T-cell (primary cell): ENCODE measurements around the gene NEDD1. TPM values are rescaled to one million over a fixed set of nuclear protein-coding genes. Genes with fewer than 3 reads are reported as not detected.

Experiments used
- ATAC-seq, 4 experiments: fragments of 200-7000 bp in 3 of 4; fragments of 150-1000 bp in 1 of 4; cut with Tn5 transposase; replicated peaks in 1 of 4; 1 replicate in 3 of 4; 2 replicates in 1 of 4; pipeline ENCODE4 v1.10.0; 2021; ENCODE audit warnings: moderate library complexity in 3 of 4, mild to moderate bottlenecking in 2 of 4, moderate number of reproducible peaks in 1 of 4
- CTCF ChIA-PET, 2 donors: fragments of 300-600 bp; sonication (Branson Sonifier 250); formaldehyde crosslinking; loops; one replicate each; lab custom pipeline; 2022; ENCODE audit warnings: antibody characterized with exemption in 2 of 2; lab: Charles Lee
- POLR2A ChIA-PET, 2 donors: fragments of 300-600 bp; sonication (Branson Sonifier 250); formaldehyde crosslinking; loops; one replicate each; lab custom pipeline; 2022; ENCODE audit warnings: antibody characterized with exemption in 2 of 2; lab: Charles Lee
- DNase-seq, 35 experiments: peaks; one replicate each; pipeline versions ENCODE4 v3.0.0 to v3.0.0-alpha.2; 2013 to 2023
- H3K27ac ChIP-seq: one replicate; pipeline ENCODE4 v1.5.1; 2013; ENCODE audit warnings: low read length
- H3K27me3 ChIP-seq, 2 experiments: replicated peaks in 1 of 2; 1 replicate in 1 of 2; 2 replicates in 1 of 2; pipeline versions ENCODE4 v1.6.1 to v1.7.0; 2013; ENCODE audit warnings: low read length in 1 of 2, mixed read lengths in 1 of 2; ENCODE audit not compliant: control insufficient read depth in 2 of 2, insufficient read depth in 2 of 2; ENCODE audit errors: extremely low read depth in 1 of 2
- H3K36me3 ChIP-seq, 2 donors: 1 replicate in 1 of 2; 2 replicates in 1 of 2; pipeline versions ENCODE4 v1.6.1 to v1.7.0; 2013; ENCODE audit warnings: low read length in 1 of 2; ENCODE audit not compliant: control insufficient read depth in 2 of 2, insufficient read depth in 1 of 2; ENCODE audit errors: extremely low read depth in 1 of 2
- H3K4me1 ChIP-seq, 2 experiments: 1 replicate in 1 of 2; 2 replicates in 1 of 2; pipeline versions ENCODE4 v1.6.1 to v1.7.0; 2013; ENCODE audit warnings: low read length in 2 of 2, mixed read lengths in 1 of 2; ENCODE audit not compliant: insufficient read depth in 2 of 2, control insufficient read depth in 1 of 2; ENCODE audit errors: extremely low read depth in 1 of 2
- H3K4me3 ChIP-seq, 2 donors: 1 replicate in 1 of 2; 2 replicates in 1 of 2; pipeline versions ENCODE4 v1.5.1 to v1.7.0; 2013; ENCODE audit warnings: mild to moderate bottlenecking in 2 of 2, low read length in 1 of 2, moderate library complexity in 1 of 2; ENCODE audit not compliant: control insufficient read depth in 1 of 2; ENCODE audit errors: extremely low read depth in 1 of 2
- H3K9me3 ChIP-seq: 2 replicates; pipeline ENCODE4 v1.7.0; 2013
- H3K27ac Mint-ChIP-seq, 2 donors: one replicate each; pipeline ENCODE4 v1.8.0; 2020 to 2021; ENCODE audit warnings: mild to moderate bottlenecking in 2 of 2, mixed read lengths in 2 of 2
- H3K27me3 Mint-ChIP-seq, 2 donors: one replicate each; pipeline ENCODE4 v1.8.0; 2021 to 2022; ENCODE audit warnings: mixed read lengths in 2 of 2
- H3K36me3 Mint-ChIP-seq: one replicate; pipeline ENCODE4 v1.8.0; 2021; ENCODE audit warnings: mixed read lengths
- H3K4me1 Mint-ChIP-seq, 3 donors: one replicate each; pipeline ENCODE4 v1.8.0; 2020 to 2022; ENCODE audit warnings: mixed read lengths in 3 of 3, mild to moderate bottlenecking in 1 of 3
- H3K4me3 Mint-ChIP-seq, 3 donors: one replicate each; pipeline ENCODE4 v1.8.0; 2020 to 2022; ENCODE audit warnings: mild to moderate bottlenecking in 3 of 3, mixed read lengths in 3 of 3, moderate library complexity in 3 of 3
- H3K9me3 Mint-ChIP-seq, 3 donors: one replicate each; pipeline ENCODE4 v1.8.0; 2020 to 2022; ENCODE audit warnings: mixed read lengths in 3 of 3
- WGBS: methylation state at CpG from one replicate; pipeline ENCODE4 v1.1.5; 2013; ENCODE audit warnings: missing lambda C conversion rate; ENCODE audit not compliant: insufficient coverage; 5-methylcytosine and 5-hydroxymethylcytosine counted together
- total RNA-seq, 35 experiments: library from RNA in 6 of 35; stranded (reverse) in 6 of 35; fragments of 120-200 nt in 1 of 35; gene quantifications; one replicate each; pipeline versions ENCODE4 v1.2.1 to v1.2.4 and lab custom pipeline; 2013 to 2026

Gene NEDD1
- total RNA-seq, 5 donors from 2014 or later (not counting 1 experiment from before 2014, with no cell fraction given): 19.2 to 27.7 (median 23.6) TPM

GRCh38 chr12:97003276-97003675 lies 96.2 kb downstream of the NEDD1 start:
- Mint-ChIP-seq H3K4me3 (no peak overlapping the region), H3K27ac (no peak overlapping the region), H3K9me3 (no peaks in the 10 kb centered on the region), H3K36me3 (no peaks in the 10 kb centered on the region), H3K4me1 (no peaks in the 10 kb centered on the region), H3K27me3 (peaks cover 13 to 27% of the 10 kb centered on the region in 2 donors)
- no peaks in the 10 kb centered on the region for H3K9me3 ChIP-seq
- POLR2A ChIA-PET: no interaction called here
- no peaks in the 10 kb centered on the region for H3K36me3 ChIP-seq
- H3K4me1 ChIP-seq: no peaks in the 10 kb centered on the region
- no peak overlapping the region for H3K4me3 ChIP-seq
- WGBS: 92% methylated on average over 4 of the region's 8 CpGs
- no peak for DNase-seq
- no peak overlapping the region for H3K27ac ChIP-seq
- CTCF ChIA-PET: no interaction called here
- ATAC-seq: no peak
- H3K27me3 ChIP-seq: no peaks in the 10 kb centered on the region
